H1 (cell line): Measurements from ENCODE around the gene WDR48. TPM values are rescaled to one million over a fixed set of nuclear protein-coding genes. Genes with fewer than 3 reads are reported as not detected.

ENCODE experiments used
- BRCA1 ChIP-seq: IDR thresholded peaks from 2 replicates; pipeline ENCODE4 v1.6.1; 2012; ENCODE audit warnings: low read depth, low read length, improper control_type of control experiment
- KDM4A ChIP-seq: IDR thresholded peaks from one replicate; pipeline ENCODE4 v1.7.1; 2012; ENCODE audit warnings: low read depth, mild to moderate bottlenecking, moderate library complexity, low read length, inconsistent platforms; ENCODE audit not compliant: severe bottlenecking
- SIRT6 ChIP-seq: IDR thresholded peaks from one replicate; pipeline ENCODE4 v1.7.1; 2012; ENCODE audit warnings: low read length, inconsistent platforms
- SRF ChIP-seq: IDR thresholded peaks from 2 replicates; pipeline ENCODE4 v1.6.1; 2011; ENCODE audit warnings: mild to moderate bottlenecking, low read depth, low read length, moderate library complexity
- polyA plus RNA-seq, 7 experiments: library from polyadenylated mRNA; depleted of rRNA in 3 of 7; stranded (reverse) in 5 of 7; unstranded in 2 of 7; fragments of >200 nt in 5 of 7; fragments of 200-250 nt in 2 of 7; gene quantifications; 1 replicate in 5 of 7; 2 replicates in 1 of 7; 4 replicates in 1 of 7; pipeline versions ENCODE4 v1.2.1 to v1.2.3, GENCODE V29; 2011 to 2013; ENCODE audit warnings: missing spikeins in 2 of 7, mixed read lengths in 2 of 7
- total RNA-seq: library from RNA; stranded (reverse); fragmentation: NEBNext Ultra II Directional; extraction: Animal tissue kit (Norgen Biotek cat#: 25700); gene quantifications from 2 replicates; pipeline ENCODE4 v1.2.1, GENCODE V29; 2021

Gene WDR48
- total and polyA plus RNA-seq, 2 of the 8 experiments (the other 6 are each of a cell fraction or from before 2014, with no cell fraction given), result 21.2 to 54.1 TPM

- TF ChIP-seq KDM4A, result no peak
- TF ChIP-seq SRF, result no peak
- no peak for TF ChIP-seq SIRT6
- TF ChIP-seq BRCA1, result no peak
Measured at GRCh38 chr3:39088456-39088855, 36.6 kb downstream of the WDR48 start (continued).
